OCI-LY3 (cell line): ENCODE data around the gene PRKCQ.

Experiments used
- EZH2phosphoT487 ChIP-seq: fragments of 200-600 bp; shearing (Covaris generic); IDR thresholded peaks from 2 replicates; pipeline ENCODE4 v1.6.1; 2018; ENCODE audit warnings: antibody characterized with exemption, mixed run types, low read depth
- TF ChIP-seq, protein P1 (sequence below): fragments of 200-600, 300-600 bp; sonication (generic); IDR thresholded peaks from 2 replicates; pipeline ENCODE4 v1.5.1; 2014; ENCODE audit warnings: antibody characterized with exemption, low read length, low read depth

DNA sequence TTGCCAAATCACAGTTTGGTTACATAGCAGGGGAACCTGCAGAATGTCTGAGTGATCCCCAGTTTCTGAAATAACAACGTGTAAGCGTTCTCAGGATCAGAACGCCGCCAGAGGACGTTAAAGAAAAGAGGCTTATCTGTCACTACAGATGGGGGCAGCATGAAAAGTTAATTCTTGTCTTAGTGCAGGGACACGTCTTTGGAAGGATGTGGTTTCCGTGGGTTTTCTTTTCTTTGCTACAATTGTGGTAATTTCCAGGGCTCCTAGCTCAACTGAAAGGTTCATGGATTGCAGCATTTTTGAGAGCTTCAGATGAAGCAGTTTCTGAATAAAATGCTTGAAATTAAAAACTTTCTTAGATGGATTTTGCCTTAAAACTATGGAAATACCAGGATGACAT lies 106.6 kb downstream of the PRKCQ start:
- TF ChIP-seq, protein P1, sequence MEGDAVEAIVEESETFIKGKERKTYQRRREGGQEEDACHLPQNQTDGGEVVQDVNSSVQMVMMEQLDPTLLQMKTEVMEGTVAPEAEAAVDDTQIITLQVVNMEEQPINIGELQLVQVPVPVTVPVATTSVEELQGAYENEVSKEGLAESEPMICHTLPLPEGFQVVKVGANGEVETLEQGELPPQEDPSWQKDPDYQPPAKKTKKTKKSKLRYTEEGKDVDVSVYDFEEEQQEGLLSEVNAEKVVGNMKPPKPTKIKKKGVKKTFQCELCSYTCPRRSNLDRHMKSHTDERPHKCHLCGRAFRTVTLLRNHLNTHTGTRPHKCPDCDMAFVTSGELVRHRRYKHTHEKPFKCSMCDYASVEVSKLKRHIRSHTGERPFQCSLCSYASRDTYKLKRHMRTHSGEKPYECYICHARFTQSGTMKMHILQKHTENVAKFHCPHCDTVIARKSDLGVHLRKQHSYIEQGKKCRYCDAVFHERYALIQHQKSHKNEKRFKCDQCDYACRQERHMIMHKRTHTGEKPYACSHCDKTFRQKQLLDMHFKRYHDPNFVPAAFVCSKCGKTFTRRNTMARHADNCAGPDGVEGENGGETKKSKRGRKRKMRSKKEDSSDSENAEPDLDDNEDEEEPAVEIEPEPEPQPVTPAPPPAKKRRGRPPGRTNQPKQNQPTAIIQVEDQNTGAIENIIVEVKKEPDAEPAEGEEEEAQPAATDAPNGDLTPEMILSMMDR = no peak
- no peak for TF ChIP-seq EZH2phosphoT487
